Caco-2 (cell line): ENCODE results near the gene CES4A. TPM values are rescaled to one million over a fixed set of nuclear protein-coding genes. Genes with fewer than 3 reads are reported as not detected.

Experiments used
- BruUV-seq: library from RNA; stranded (reverse); fragments of 400-500 nt; replicated peaks from 2 replicates; lab custom pipeline; 2021; lab: Mats Ljungman, UMichigan
- CTCF ChIA-PET: fragments of 300-600 bp; sonication (Branson Sonifier 250); formaldehyde crosslinking; loops from one replicate; lab custom pipeline; 2022; ENCODE audit warnings: antibody characterized with exemption; lab: Charles Lee
- POLR2A ChIA-PET: fragments of 300-600 bp; sonication (Branson Sonifier 250); formaldehyde crosslinking; loops from one replicate; lab custom pipeline; 2022; ENCODE audit warnings: antibody characterized with exemption; lab: Charles Lee
- DNase-seq, 2 experiments: peaks; one replicate each; pipeline versions ENCODE4 v3.0.0 to v3.0.0-alpha.2; 2020 to 2022
- H3K27me3 ChIP-seq: replicated peaks from 2 replicates; pipeline ENCODE4 v1.6.0; 2011; ENCODE audit warnings: low read length; ENCODE audit not compliant: control insufficient read depth, insufficient read depth
- H3K36me3 ChIP-seq: 2 replicates; pipeline ENCODE4 v1.5.1; 2011; ENCODE audit warnings: low read length; ENCODE audit not compliant: control insufficient read depth, insufficient read depth
- H3K4me1 ChIP-seq: fragments of 250-450 bp; sonication (Bioruptor Pico); 2 replicates; pipeline ENCODE4 v1.5.1; 2020; ENCODE audit warnings: mild to moderate bottlenecking
- H3K4me3 ChIP-seq: 2 replicates; pipeline ENCODE4 v1.5.1; 2011; ENCODE audit warnings: low read depth, mild to moderate bottlenecking, control low read depth, low read length
- H3K9me3 ChIP-seq: fragments of 250-450 bp; sonication (Bioruptor Pico); 2 replicates; pipeline ENCODE4 v1.5.1; 2020; ENCODE audit warnings: mild to moderate bottlenecking, moderate library complexity
- H3K27ac Mint-ChIP-seq: one replicate; pipeline ENCODE4 v1.8.0; 2022; ENCODE audit warnings: mixed read lengths; ENCODE audit not compliant: unreplicated experiment
- H3K27me3 Mint-ChIP-seq: one replicate; pipeline ENCODE4 v1.8.0; 2022; ENCODE audit warnings: mixed read lengths; ENCODE audit not compliant: insufficient read depth, unreplicated experiment
- H3K36me3 Mint-ChIP-seq: one replicate; pipeline ENCODE4 v1.8.0; 2022; ENCODE audit warnings: mild to moderate bottlenecking, mixed read lengths; ENCODE audit not compliant: insufficient read depth, unreplicated experiment
- H3K4me1 Mint-ChIP-seq: one replicate; pipeline ENCODE4 v1.8.0; 2022; ENCODE audit warnings: low read depth, mixed read lengths; ENCODE audit not compliant: unreplicated experiment
- H3K4me3 Mint-ChIP-seq: one replicate; pipeline ENCODE4 v1.8.0; 2022; ENCODE audit warnings: mild to moderate bottlenecking, moderate library complexity, mixed read lengths; ENCODE audit not compliant: unreplicated experiment
- H3K9me3 Mint-ChIP-seq: one replicate; pipeline ENCODE4 v1.8.0; 2022; ENCODE audit warnings: mixed read lengths; ENCODE audit not compliant: unreplicated experiment
- CTCF ChIP-seq, 2 experiments: fragments of 200-600 bp in 1 of 2; IDR thresholded peaks; 1 replicate in 1 of 2; 2 replicates in 1 of 2; pipeline versions ENCODE4 v1.5.1 to v1.8.0; 2011 to 2022; ENCODE audit warnings: antibody characterized with exemption in 1 of 2, control low read depth in 1 of 2, inconsistent platforms in 1 of 2, low read depth in 1 of 2, low read length in 1 of 2, mild to moderate bottlenecking in 1 of 2, moderate library complexity in 1 of 2; ENCODE audit not compliant: insufficient read depth in 1 of 2, severe bottlenecking in 1 of 2, unreplicated experiment in 1 of 2
- intact Hi-C: fragments of 100-400 bp; cut with micrococcal nuclease; formaldehyde crosslinking; loops from one replicate; pipeline ENCODE4 v1.10.0; 2022; ENCODE audit not compliant: unreplicated experiment
- total RNA-seq: library from RNA; stranded (reverse); gene quantifications from 2 replicates; pipeline ENCODE4 v1.2.3, GENCODE V29; 2022

Gene CES4A
- total RNA-seq, 1 experiment from 2014 or later = not detected

- H3K9me3 ChIP-seq = no peaks in the 10 kb centered on the region
- BruUV-seq = no TSS peak
- Mint-ChIP-seq H3K9me3 (no peaks in the 10 kb centered on the region), H3K4me3 (no peak overlapping the region), H3K27ac (no peak overlapping the region), H3K36me3 (peaks cover 5% of the 10 kb centered on the region), H3K4me1 (no peaks in the 10 kb centered on the region), H3K27me3 (no peaks in the 10 kb centered on the region)
- ChIA-PET CTCF (interaction anchor here (1.0 to 1.4 kb wide), 3 partner anchors 42 to 128 kb away, joined by 3 to 4 read pairs (median 3); no protein-coding TSS in a partner anchor), POLR2A (no interaction called here)
- DNase-seq = no peak
- H3K4me1 ChIP-seq = no peaks in the 10 kb centered on the region
- H3K36me3 ChIP-seq = no peaks in the 10 kb centered on the region
- H3K4me3 ChIP-seq = no peak overlapping the region
- intact Hi-C loops = no loop called here
- TF ChIP-seq CTCF (IDR thresholded peaks at IDR 0.05; ENCODE audit: insufficient read depth in 1 of 2, low read depth in 1 of 2, low read length in 1 of 2, severe bottlenecking in 1 of 2, unreplicated experiment in 1 of 2) = no peak
- no peaks in the 10 kb centered on the region for H3K27me3 ChIP-seq
Observed at GRCh38 chr16:66975302-66975893, 13.0 kb upstream of the CES4A start.

GRCh38 chr16:66976746-66977145 is 11.6 kb upstream of the CES4A start:
- H3K9me3 Mint-ChIP-seq = no peaks in the 10 kb centered on the region

More at GRCh38 chr16:66976746-66977145, 11.6 kb upstream of the CES4A start:
- H3K4me3 Mint-ChIP-seq = no peak overlapping the region
- H3K4me3 ChIP-seq = no peak overlapping the region
- POLR2A ChIA-PET = no interaction called here
- no peaks in the 10 kb centered on the region for H3K9me3 ChIP-seq
- H3K27ac Mint-ChIP-seq = no peak overlapping the region
- no TSS peak for BruUV-seq
- TF ChIP-seq CTCF (IDR thresholded peaks at IDR 0.05; ENCODE audit: insufficient read depth in 1 of 2, low read depth in 1 of 2, low read length in 1 of 2, severe bottlenecking in 1 of 2, unreplicated experiment in 1 of 2) = no peak
- H3K4me1 ChIP-seq = no peaks in the 10 kb centered on the region
- H3K36me3 Mint-ChIP-seq = peaks cover 5% of the 10 kb centered on the region
- intact Hi-C loops = loop anchor here (1.0 to 2.0 kb wide), 5 partner anchors 22 to 209 kb away; partner anchors contain the start of gene PHAF1
- DNase-seq = no peak
- no peaks in the 10 kb centered on the region for H3K27me3 ChIP-seq
- H3K27me3 Mint-ChIP-seq = no peaks in the 10 kb centered on the region
- H3K4me1 Mint-ChIP-seq = no peaks in the 10 kb centered on the region
- H3K36me3 ChIP-seq = no peaks in the 10 kb centered on the region
- CTCF ChIA-PET = interaction anchor here (1.4 kb wide), 1 partner anchor 41 kb away, joined by 4 read pairs; no protein-coding TSS in a partner anchor
